ENCODE results near the gene SYNJ2.

The SYNJ2 gene

GRCh38 chr6:158068893-158069799 is 87.5 kb downstream of the SYNJ2 start:
- peak; percentile 52 for DNase-seq
- peaks cover 92% of the 10 kb centered on the region for H3K36me3 ChIP-seq (replicated peaks)
- no peak for TF ChIP-seq CTCF (IDR thresholded peaks at IDR 0.05; ENCODE audit: low read depth, low read length, missing control alignments)
- H3K4me3 ChIP-seq (ENCODE audit: low read depth, low read length) = no peak overlapping the region
- H3K27ac ChIP-seq = peak overlapping the region; percentile 95
- in situ Hi-C loops (cut with HindIII; ENCODE audit: low pct_ligation_motif_present, low sequenced_read_pairs) = no loop called here
- no peaks in the 10 kb centered on the region for H3K27me3 ChIP-seq (replicated peaks)

GRCh38 chr6:158069800-158070195 is 88.1 kb downstream of the SYNJ2 start:
- Histone ChIP-seq H3K36me3 (replicated peaks) (peaks cover 92% of the 10 kb centered on the region), H3K4me3 (ENCODE audit: low read depth, low read length) (no peak overlapping the region), H3K27me3 (replicated peaks) (no peaks in the 10 kb centered on the region), H3K27ac (peak overlapping the region; percentile 95)
- in situ Hi-C loops (cut with HindIII; ENCODE audit: low pct_ligation_motif_present, low sequenced_read_pairs) = no loop called here
- TF ChIP-seq CTCF (IDR thresholded peaks at IDR 0.05; ENCODE audit: low read depth, low read length, missing control alignments) = no peak
- peak; percentile 73 for DNase-seq

- in situ Hi-C loops (cut with HindIII; ENCODE audit: low pct_ligation_motif_present, low sequenced_read_pairs) = no loop called here
- Histone ChIP-seq H3K27me3 (replicated peaks) (no peaks in the 10 kb centered on the region), H3K27ac (peak overlapping the region; percentile 95), H3K4me3 (ENCODE audit: low read depth, low read length) (no peak overlapping the region), H3K36me3 (replicated peaks) (peaks cover 91% of the 10 kb centered on the region)
- DNase-seq = no peak
- TF ChIP-seq CTCF (IDR thresholded peaks at IDR 0.05; ENCODE audit: low read depth, low read length, missing control alignments) = no peak
These were observed 88.8 kb downstream of the SYNJ2 start for GRCh38 chr6:158070513-158070912.

- Histone ChIP-seq H3K27ac (peak overlapping the region; percentile 47), H3K4me3 (ENCODE audit: low read depth, low read length) (no peak overlapping the region), H3K27me3 (replicated peaks) (no peaks in the 10 kb centered on the region), H3K36me3 (replicated peaks) (peaks cover 91% of the 10 kb centered on the region)
- no peak for DNase-seq
- in situ Hi-C loops (cut with HindIII; ENCODE audit: low pct_ligation_motif_present, low sequenced_read_pairs) = no loop called here
- TF ChIP-seq CTCF (IDR thresholded peaks at IDR 0.05; ENCODE audit: low read depth, low read length, missing control alignments) = no peak
These were observed 89.7 kb downstream of the SYNJ2 start for GRCh38 chr6:158071121-158072082.

- H3K27ac ChIP-seq = peak overlapping the region; percentile 47
- TF ChIP-seq CTCF (IDR thresholded peaks at IDR 0.05; ENCODE audit: low read depth, low read length, missing control alignments) = peak; percentile 84
- in situ Hi-C loops (cut with HindIII; ENCODE audit: low pct_ligation_motif_present, low sequenced_read_pairs) = no loop called here
- H3K27me3 ChIP-seq (replicated peaks) = no peaks in the 10 kb centered on the region
- DNase-seq = peak; percentile 66
- H3K36me3 ChIP-seq (replicated peaks) = peaks cover 91% of the 10 kb centered on the region
- no peak overlapping the region for H3K4me3 ChIP-seq (ENCODE audit: low read depth, low read length)
These were observed 90.5 kb downstream of the SYNJ2 start for GRCh38 chr6:158072083-158072721.

Measured in brain microvascular endothelial cell (primary cell).